SK-N-SH (cell line): Measurements from ENCODE around the gene PANX2. TPM values are rescaled to one million over a fixed set of nuclear protein-coding genes. Genes with fewer than 3 reads are reported as not detected.

ENCODE experiments used
- CTCF ChIA-PET: fragments of 300-600, 350-600 bp; formaldehyde crosslinking; extraction: SDS; loops from one replicate; lab custom pipeline; 2021; lab: Yijun Ruan, JAX
- POLR2A ChIA-PET: fragments of 350-600 bp; sonication (Branson Sonifier 250); formaldehyde crosslinking; extraction: SDS; loops from one replicate; lab custom pipeline; 2020; ENCODE audit warnings: antibody characterized with exemption, inconsistent platforms; lab: Yijun Ruan, JAX
- DNase-seq: peaks from one replicate; pipeline ENCODE4 v3.0.0; 2012
- H2AFZ ChIP-seq: fragments of 200-600 bp; sonication (generic); 2 replicates; pipeline ENCODE4 v1.8.1; 2016; ENCODE audit warnings: antibody characterized with exemption, mild to moderate bottlenecking, low read depth
- H3F3A ChIP-seq: fragments of 200-600 bp; sonication (generic); replicated peaks from 2 replicates; pipeline ENCODE3; 2016; ENCODE audit warnings: antibody characterized with exemption, mild to moderate bottlenecking; ENCODE audit not compliant: insufficient read depth
- H3K27ac ChIP-seq, 2 experiments: fragments of 200-500 bp in 1 of 2; fragments of 200-600 bp in 1 of 2; sonication (Bioruptor generic) in 1 of 2; sonication (generic), shearing (Covaris generic) in 1 of 2; 2 replicates each; pipeline versions ENCODE4 v1.5.1 to v1.6.1; 2014 to 2016; ENCODE audit warnings: low read depth in 2 of 2, inconsistent platforms in 1 of 2, low read length in 1 of 2, mild to moderate bottlenecking in 1 of 2, mixed read lengths in 1 of 2
- H3K27me3 ChIP-seq: fragments of 200-600 bp; sonication (generic), shearing (Covaris generic); 2 replicates; pipeline ENCODE4 v1.6.1; 2016; ENCODE audit warnings: mixed run types; ENCODE audit not compliant: insufficient read depth
- H3K36me3 ChIP-seq, 2 experiments: fragments of 200-500 bp in 1 of 2; fragments of 200-600 bp in 1 of 2; sonication (Bioruptor generic) in 1 of 2; sonication (generic) in 1 of 2; replicated peaks in 1 of 2; 2 replicates each; pipeline versions ENCODE3 to v1.5.1; 2014 to 2016; ENCODE audit warnings: low read length in 1 of 2, mild to moderate bottlenecking in 1 of 2; ENCODE audit not compliant: insufficient read depth in 2 of 2, control insufficient read depth in 1 of 2
- H3K4me1 ChIP-seq, 2 experiments: fragments of 200-500 bp in 1 of 2; fragments of 200-600 bp in 1 of 2; sonication (Bioruptor generic) in 1 of 2; sonication (generic), shearing (Covaris generic) in 1 of 2; 2 replicates each; pipeline versions ENCODE4 v1.5.1 to v1.6.1; 2014 to 2016; ENCODE audit warnings: low read depth in 1 of 2, low read length in 1 of 2, mixed run types in 1 of 2; ENCODE audit not compliant: insufficient read depth in 2 of 2, control insufficient read depth in 1 of 2
- H3K4me2 ChIP-seq: fragments of 200-600 bp; sonication (generic), shearing (Covaris generic); 2 replicates; pipeline ENCODE4 v1.6.1; 2017; ENCODE audit warnings: mixed run types
- H3K4me3 ChIP-seq, 2 experiments: fragments of 200-500 bp in 1 of 2; fragments of 200-600 bp in 1 of 2; sonication (Bioruptor generic) in 1 of 2; sonication (generic), shearing (Covaris generic) in 1 of 2; 2 replicates each; pipeline versions ENCODE4 v1.5.1 to v1.8.1; 2014 to 2016; ENCODE audit warnings: low read depth in 2 of 2, inconsistent platforms in 1 of 2, low read length in 1 of 2, mild to moderate bottlenecking in 1 of 2, mixed read lengths in 1 of 2, moderate library complexity in 1 of 2
- H3K79me2 ChIP-seq: fragments of 200-600 bp; sonication (generic); 2 replicates; pipeline ENCODE4 v1.8.1; 2017; ENCODE audit warnings: mild to moderate bottlenecking; ENCODE audit not compliant: insufficient read depth
- H3K9ac ChIP-seq: fragments of 200-600 bp; sonication (generic); 2 replicates; pipeline ENCODE4 v1.6.1; 2017; ENCODE audit warnings: mixed run types
- H3K9me2 ChIP-seq: fragments of 200-600 bp; sonication (generic); 2 replicates; pipeline ENCODE4 v1.6.1; 2017; ENCODE audit warnings: mixed run types
- H3K9me3 ChIP-seq: fragments of 200-600 bp; sonication (generic); 2 replicates; pipeline ENCODE4 v1.6.1; 2017; ENCODE audit warnings: mixed run types, mild to moderate bottlenecking, moderate library complexity
- H4K20me1 ChIP-seq: fragments of 200-600 bp; sonication (generic); 2 replicates; pipeline ENCODE4 v1.6.1; 2017; ENCODE audit warnings: mild to moderate bottlenecking, mixed run types; ENCODE audit not compliant: insufficient read depth
- EZH2phosphoT487 ChIP-seq: fragments of 200-600 bp; sonication (generic); IDR thresholded peaks from 2 replicates; pipeline ENCODE4 v1.6.1; 2017; ENCODE audit warnings: low read depth, mixed run types, mild to moderate bottlenecking, antibody characterized with exemption, moderate library complexity, borderline replicate concordance
- FOSL2 ChIP-seq: IDR thresholded peaks from 2 replicates; pipeline ENCODE4 v1.4.0; 2012; ENCODE audit warnings: low read depth, mild to moderate bottlenecking, moderate library complexity, borderline replicate concordance
- FOXJ3 ChIP-seq: sonication (generic); formaldehyde crosslinking; IDR thresholded peaks from 2 replicates; pipeline ENCODE4 v1.5.1; 2020; ENCODE audit warnings: mild to moderate bottlenecking, missing genetic modification reagents
- GABPA ChIP-seq: IDR thresholded peaks from 2 replicates; pipeline ENCODE4 v1.4.0; 2012; ENCODE audit warnings: low read depth, mild to moderate bottlenecking
- GATA2 ChIP-seq: sonication (generic); formaldehyde crosslinking; IDR thresholded peaks from 2 replicates; pipeline ENCODE4 v1.5.0; 2020; ENCODE audit warnings: mild to moderate bottlenecking, missing genetic modification reagents
- MAX ChIP-seq: IDR thresholded peaks from 2 replicates; pipeline ENCODE4 v1.4.0; 2012; ENCODE audit warnings: low read depth
- MEF2A ChIP-seq: IDR thresholded peaks from 2 replicates; pipeline ENCODE4 v1.4.0; 2012; ENCODE audit warnings: low read depth, borderline replicate concordance
- MXI1 ChIP-seq: IDR thresholded peaks from 2 replicates; pipeline ENCODE4 v1.6.1; 2012; ENCODE audit warnings: mild to moderate bottlenecking, low read depth, low read length, improper control_type of control experiment
- NRF1 ChIP-seq: IDR thresholded peaks from 2 replicates; pipeline ENCODE4 v1.6.1; 2012; ENCODE audit warnings: low read depth, mild to moderate bottlenecking, low read length
- PBX3 ChIP-seq: IDR thresholded peaks from 2 replicates; pipeline ENCODE4; 2012
- POLR2AphosphoS5 ChIP-seq: IDR thresholded peaks from 2 replicates; pipeline ENCODE4 v1.6.1; 2012; ENCODE audit warnings: low read depth, low read length
- RAD21 ChIP-seq: IDR thresholded peaks from 2 replicates; pipeline ENCODE4 v1.6.1; 2012; ENCODE audit warnings: mild to moderate bottlenecking, low read length
- SIN3A ChIP-seq: IDR thresholded peaks from 2 replicates; pipeline ENCODE4 v1.6.1; 2012; ENCODE audit warnings: low read depth, mild to moderate bottlenecking, low read length, moderate library complexity, borderline replicate concordance
- SMC3 ChIP-seq: IDR thresholded peaks from 2 replicates; pipeline ENCODE4 v1.6.1; 2012; ENCODE audit warnings: low read depth, low read length, improper control_type of control experiment
- TCF12 ChIP-seq: IDR thresholded peaks from 2 replicates; pipeline ENCODE4 v1.4.0; 2012
- TEAD4 ChIP-seq: IDR thresholded peaks from 2 replicates; pipeline ENCODE4 v1.4.0; 2012; ENCODE audit warnings: mild to moderate bottlenecking, borderline replicate concordance; ENCODE audit not compliant: insufficient read depth
- WGBS: methylation state at CpG from one replicate; pipeline ENCODE4 v1.1.6; 2017; ENCODE audit warnings: low lambda C conversion rate; 5-methylcytosine and 5-hydroxymethylcytosine counted together
- polyA plus RNA-seq, 3 experiments: library from polyadenylated mRNA; depleted of rRNA; stranded (reverse); fragments of >200 nt; gene quantifications; 2 replicates each; pipeline ENCODE4 v1.2.3, GENCODE V29; 2012
- TF ChIP-seq, protein P1 (sequence below): fragments of 200-600 bp; sonication (generic); IDR thresholded peaks from 2 replicates; pipeline ENCODE4 v1.6.1; 2017; ENCODE audit warnings: antibody characterized with exemption, mild to moderate bottlenecking, moderate library complexity

The PANX2 gene
- polyA plus RNA-seq, 1 of the 3 experiments (the other 2 are of a cell fraction) = 2.4 TPM

DNA sequence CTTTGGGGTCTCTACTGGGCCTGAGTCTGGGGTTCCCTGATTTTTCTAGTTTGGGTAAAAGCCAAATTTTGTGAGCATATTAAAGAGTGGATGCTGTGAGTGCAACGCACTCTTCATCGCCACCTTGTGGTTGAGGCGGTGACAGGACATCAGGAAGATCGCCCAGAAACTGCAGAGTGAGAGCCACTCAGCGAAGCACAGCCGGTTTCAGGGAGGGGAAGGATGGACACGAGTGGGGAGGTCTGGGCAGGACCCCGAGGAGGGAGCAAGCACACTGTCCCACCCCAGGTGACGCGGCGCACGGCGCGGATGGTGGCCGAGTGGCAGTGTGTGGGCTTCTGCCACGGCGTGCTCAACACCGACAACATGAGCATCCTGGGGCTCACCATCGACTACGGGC lies 39.4 kb downstream of the PANX2 start (continued):
- no peak for TF ChIP-seq FOSL2
- no peak for TF ChIP-seq MEF2A
- TF ChIP-seq SIN3A = no peak
- TF ChIP-seq, all 33 proteins: peak for 4

DNA sequence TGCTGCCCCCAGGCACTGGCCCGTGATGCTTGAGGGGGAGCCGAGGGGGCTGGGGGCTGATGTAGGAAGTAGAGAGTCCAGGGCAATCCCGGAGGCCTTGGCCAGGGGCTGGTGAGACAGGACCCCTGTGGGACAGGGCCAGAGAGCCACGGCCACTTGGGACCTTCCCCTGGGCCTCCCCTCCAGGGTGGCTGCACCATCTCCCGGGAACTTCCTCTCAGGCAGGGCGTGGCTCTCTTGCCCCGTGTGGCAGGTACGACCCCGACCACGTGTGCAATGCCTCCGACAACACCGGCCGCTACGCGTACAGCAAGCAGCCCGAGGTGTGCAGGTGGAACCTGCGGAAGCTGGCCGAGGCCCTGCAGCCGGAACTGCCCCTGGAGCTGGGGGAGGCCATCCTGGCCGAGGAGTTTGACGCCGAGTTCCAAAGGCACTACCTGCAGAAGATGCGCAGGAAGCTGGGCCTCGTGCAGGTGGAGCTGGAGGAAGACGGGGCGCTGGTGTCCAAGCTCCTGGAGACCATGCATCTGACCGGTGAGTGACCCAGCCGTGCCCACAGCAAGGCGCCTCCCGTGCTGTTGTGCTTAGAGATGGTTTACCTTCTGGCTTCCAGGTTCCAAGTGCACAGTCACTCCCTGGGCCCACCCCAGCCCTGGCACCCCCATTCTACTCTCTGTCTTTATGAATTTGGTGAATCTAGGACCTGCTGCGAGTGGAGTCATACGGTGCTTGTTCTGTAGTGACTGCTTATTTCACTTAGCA lies 40.0 kb downstream of the PANX2 start:
- CTCF ChIA-PET = interaction anchor here (1.0 to 1.9 kb wide), 7 partner anchors 8 to 131 kb away, joined by 3 to 16 read pairs (median 5); no protein-coding TSS in a partner anchor
- no peak for DNase-seq
- Histone ChIP-seq H3K27ac (no peak overlapping the region), H3F3A (peaks cover 14% of the 10 kb centered on the region), H3K9me2 (no peaks in the 10 kb centered on the region), H3K27me3 (no peaks in the 10 kb centered on the region), H3K9ac (no peak overlapping the region)
- TF ChIP-seq RAD21 (no peak), FOXJ3 (CRISPR knock-in tag) (no peak), NRF1 (no peak), TEAD4 (no peak), PBX3 (no peak), GATA2 (CRISPR knock-in tag) (no peak), POLR2AphosphoS5 (no peak)
- TF ChIP-seq, all 33 proteins: peak for 0
- POLR2A ChIA-PET = no interaction called here
- no peak overlapping the region for H3K4me3 ChIP-seq
- peaks cover 0 to 9% of the 10 kb centered on the region in 2 experiments; a peak in 1 of 4 replicates for H3K4me1 ChIP-seq
- peaks cover 41 to 47% of the 10 kb centered on the region in 2 experiments for H3K36me3 ChIP-seq
- no peak overlapping the region for H2AFZ ChIP-seq
- no peaks in the 10 kb centered on the region for H3K9me3 ChIP-seq
- H4K20me1 ChIP-seq = 0 out of 2 replicates have a peak, but pooled peaks cover 16% of the 10 kb centered on the region
- 95% methylated on average over 2 of the region's 32 CpGs for WGBS
- no peak overlapping the region for H3K4me2 ChIP-seq
- H3K79me2 ChIP-seq = peaks cover 32% of the 10 kb centered on the region

DNA sequence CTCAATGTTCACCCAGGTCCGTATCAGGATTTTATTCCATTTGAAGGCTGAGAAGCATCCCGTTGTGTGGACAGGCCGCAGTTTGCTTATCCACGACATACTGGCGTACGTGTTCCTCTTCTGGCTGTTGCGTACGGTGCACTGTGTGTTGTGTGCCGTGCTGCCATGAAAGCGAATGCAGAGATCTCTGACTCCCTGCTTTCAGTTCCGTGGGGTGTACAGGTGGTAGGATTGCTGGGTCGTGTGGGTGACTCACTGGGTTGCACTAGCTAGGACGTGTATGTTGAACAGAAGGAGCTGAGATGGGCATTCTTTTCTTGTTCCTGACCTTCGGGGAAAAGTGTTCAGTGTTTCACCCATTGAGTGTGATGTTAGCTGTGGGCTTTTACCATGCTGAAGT lies 40.6 kb downstream of the PANX2 start:
- Histone ChIP-seq H3K9me3 (no peaks in the 10 kb centered on the region), H3K27ac (no peak overlapping the region), H3K9ac (no peak overlapping the region), H3K9me2 (no peaks in the 10 kb centered on the region), H4K20me1 (peaks cover 17% of the 10 kb centered on the region; the same call in 1 of the 2 replicates), H3F3A (peaks cover 14% of the 10 kb centered on the region), H3K4me2 (no peak overlapping the region), H3K79me2 (peaks cover 32% of the 10 kb centered on the region), H3K36me3 (peaks cover 41 to 49% of the 10 kb centered on the region in 2 experiments), H3K27me3 (no peaks in the 10 kb centered on the region), H3K4me3 (no peak overlapping the region), H3K4me1 (peaks cover 0 to 15% of the 10 kb centered on the region in 2 experiments; a peak in 1 of 4 replicates), H2AFZ (no peak overlapping the region)
- no peak for DNase-seq
- ChIA-PET CTCF (interaction anchor here (1.0 to 1.9 kb wide), 7 partner anchors 9 to 131 kb away, joined by 3 to 16 read pairs (median 5); no protein-coding TSS in a partner anchor), POLR2A (no interaction called here)
- 92% methylated on average over 14 of the region's 14 CpGs for WGBS
- TF ChIP-seq SMC3 (no peak), EZH2phosphoT487 (no peak), NRF1 (no peak), MXI1 (no peak), SIN3A (no peak), GABPA (no peak), POLR2AphosphoS5 (no peak; the same call in 1 of the 2 replicates), MAX (no peak), FOXJ3 (CRISPR knock-in tag) (no peak), TEAD4 (no peak), TCF12 (no peak)
- TF ChIP-seq, protein P1, sequence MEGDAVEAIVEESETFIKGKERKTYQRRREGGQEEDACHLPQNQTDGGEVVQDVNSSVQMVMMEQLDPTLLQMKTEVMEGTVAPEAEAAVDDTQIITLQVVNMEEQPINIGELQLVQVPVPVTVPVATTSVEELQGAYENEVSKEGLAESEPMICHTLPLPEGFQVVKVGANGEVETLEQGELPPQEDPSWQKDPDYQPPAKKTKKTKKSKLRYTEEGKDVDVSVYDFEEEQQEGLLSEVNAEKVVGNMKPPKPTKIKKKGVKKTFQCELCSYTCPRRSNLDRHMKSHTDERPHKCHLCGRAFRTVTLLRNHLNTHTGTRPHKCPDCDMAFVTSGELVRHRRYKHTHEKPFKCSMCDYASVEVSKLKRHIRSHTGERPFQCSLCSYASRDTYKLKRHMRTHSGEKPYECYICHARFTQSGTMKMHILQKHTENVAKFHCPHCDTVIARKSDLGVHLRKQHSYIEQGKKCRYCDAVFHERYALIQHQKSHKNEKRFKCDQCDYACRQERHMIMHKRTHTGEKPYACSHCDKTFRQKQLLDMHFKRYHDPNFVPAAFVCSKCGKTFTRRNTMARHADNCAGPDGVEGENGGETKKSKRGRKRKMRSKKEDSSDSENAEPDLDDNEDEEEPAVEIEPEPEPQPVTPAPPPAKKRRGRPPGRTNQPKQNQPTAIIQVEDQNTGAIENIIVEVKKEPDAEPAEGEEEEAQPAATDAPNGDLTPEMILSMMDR = no peak
